GM21717 (cell line): ENCODE measurements around the gene IMPA2.
"Not testable (repeated sequence)": the region's sequence is repeated elsewhere in the genome, so short reads cannot be mapped to it uniquely, and the experiment has no call there.

Experiments used
- ATAC-seq: cut with Tn5 transposase; IDR thresholded peaks from one replicate; pipeline ENCODE4 v1.9.1; 2021; ENCODE audit warnings: mild to moderate bottlenecking, moderate library complexity; ENCODE audit not compliant: unreplicated experiment

Gene IMPA2

GRCh38 chr18:11981192-11981542, at the start of gene IMPA2:
TSS of gene IMPA2 (plus strand) at chr18:11981507. CDS start at chr18:11981670, 163 bp downstream.
- ATAC-seq = no peak

GRCh38 chr18:11932393-11932792, 48.9 kb upstream of the IMPA2 start:
- ATAC-seq = no peak

GRCh38 chr18:11937874-11938478, 43.3 kb upstream of the IMPA2 start:
- ATAC-seq = no peak

- no peak for ATAC-seq
Measured at GRCh38 chr18:11940956-11941355, 40.4 kb upstream of the IMPA2 start.

GRCh38 chr18:11943551-11943950, 37.8 kb upstream of the IMPA2 start:
- no peak for ATAC-seq

- ATAC-seq = no peak
Measured at GRCh38 chr18:11944252-11944651, 37.1 kb upstream of the IMPA2 start.

- ATAC-seq = no peak
Measured at GRCh38 chr18:11944786-11945185, 36.5 kb upstream of the IMPA2 start.

- not testable (repeated sequence) for ATAC-seq
Measured at GRCh38 chr18:11945834-11946659, 35.3 kb upstream of the IMPA2 start.

GRCh38 chr18:11946756-11947155, 34.6 kb upstream of the IMPA2 start:
- no peak for ATAC-seq

- ATAC-seq = peak; percentile 76
Measured at GRCh38 chr18:11947214-11948191, 33.8 kb upstream of the IMPA2 start.

GRCh38 chr18:11948852-11949523, 32.3 kb upstream of the IMPA2 start:
- no peak for ATAC-seq

GRCh38 chr18:11950824-11951223, 30.5 kb upstream of the IMPA2 start:
- ATAC-seq = no peak

GRCh38 chr18:11951390-11951851, 29.9 kb upstream of the IMPA2 start:
- ATAC-seq = no peak

GRCh38 chr18:11953113-11953512, 28.2 kb upstream of the IMPA2 start:
- no peak for ATAC-seq

- ATAC-seq = no peak
Measured at GRCh38 chr18:11955239-11956029, 25.9 kb upstream of the IMPA2 start.

- ATAC-seq = no peak
Measured at GRCh38 chr18:11956371-11957308, 24.7 kb upstream of the IMPA2 start.

GRCh38 chr18:11957636-11958035, 23.7 kb upstream of the IMPA2 start:
- no peak for ATAC-seq

GRCh38 chr18:11959651-11960050, 21.7 kb upstream of the IMPA2 start:
- ATAC-seq = not testable (repeated sequence)
